Measurements from ENCODE around the gene TRIM5. TPM values are rescaled to one million over a fixed set of nuclear protein-coding genes. Genes with fewer than 3 reads are reported as not detected.

Gene TRIM5
- total RNA-seq, 1 donor from 2014 or later: 3.9 TPM

- peak; percentile 9 for DNase-seq
Observed at GRCh38 chr11:5624489-5625279, 60.2 kb downstream of the TRIM5 start, which contains the start of gene TRIM34. TRIM34 (plus strand) TSS chr11:5625001; CDS start chr11:5632332, 7,331 bp downstream.

GRCh38 chr11:5622802-5623201, 62.1 kb downstream of the TRIM5 start:
- no peak for DNase-seq

DNA sequence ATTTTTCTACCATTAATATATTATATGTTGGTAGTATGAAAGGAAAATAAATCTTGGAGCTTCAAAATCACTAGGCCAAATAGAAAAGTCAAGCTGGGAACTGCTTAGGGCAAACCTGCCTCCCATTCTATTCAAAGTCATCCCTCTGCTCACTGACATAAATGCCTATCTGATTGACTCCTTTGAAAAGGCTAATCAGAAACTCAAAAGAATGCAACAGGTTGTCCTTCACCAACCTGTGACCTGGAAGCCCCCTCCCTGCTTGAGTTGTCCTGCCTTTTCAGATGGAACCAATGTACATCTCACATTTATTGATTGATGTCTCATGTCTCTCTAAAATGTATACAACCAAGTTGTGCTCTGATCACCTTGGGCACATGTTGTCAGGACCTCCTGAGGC, 63.3 kb downstream of the TRIM5 start:
- DNase-seq: no peak

DNA sequence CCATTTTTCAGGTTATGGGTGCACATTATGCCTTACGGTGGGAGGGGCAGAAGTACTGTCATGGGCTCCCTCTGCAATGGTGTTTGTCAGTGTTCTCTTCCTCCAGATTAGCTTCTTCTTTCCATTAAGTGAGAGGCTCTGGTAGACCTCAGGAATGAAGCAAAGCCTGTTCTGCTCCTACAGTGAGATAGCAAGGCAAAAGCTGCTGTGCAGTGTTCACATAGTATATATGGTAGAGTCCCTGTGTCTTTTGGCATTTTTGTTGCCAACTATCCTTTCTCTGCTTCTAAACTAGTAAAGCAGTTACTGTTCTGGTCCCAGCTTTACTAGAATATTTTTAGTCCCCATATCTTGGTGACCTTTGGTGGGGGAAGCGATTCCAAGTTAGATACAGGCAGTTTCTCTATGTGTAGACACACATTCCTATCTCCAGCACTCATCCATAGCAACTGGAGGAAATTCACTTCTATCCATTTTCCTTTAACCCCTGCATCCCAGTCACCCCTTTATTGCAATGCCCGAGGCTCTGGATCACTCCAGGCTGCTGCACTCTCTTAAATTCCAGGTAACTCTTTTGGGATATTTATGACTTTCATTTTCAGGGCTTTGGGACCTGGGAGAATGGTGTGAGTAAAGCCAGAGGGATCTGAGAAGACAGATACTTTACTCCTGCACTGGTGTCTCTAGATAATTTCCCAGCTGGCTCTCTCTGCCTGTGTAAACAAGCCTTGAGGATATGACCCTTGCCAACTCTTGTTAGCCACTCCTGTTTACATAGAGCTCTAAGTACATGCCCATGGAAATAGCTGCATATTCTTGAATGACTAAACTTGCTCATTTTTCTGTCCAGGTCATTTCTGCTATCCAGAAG, 64.0 kb downstream of the TRIM5 start:
- no peak for DNase-seq

- DNase-seq: no peak
Observed at GRCh38 chr11:5618807-5619206, 66.1 kb downstream of the TRIM5 start.

Other genes with a start within 250 kb of the TRIM5 start
- gene OR51I1, start 243.6 kb downstream of the TRIM5 start, total RNA-seq: not detected
- gene OR51I2, start 235.8 kb downstream of the TRIM5 start, total RNA-seq: not detected
- not detected for gene OR52D1, start 196.4 kb downstream of the TRIM5 start, total RNA-seq
- gene UBQLN3, start 175.1 kb downstream of the TRIM5 start, total RNA-seq: not detected
- not detected for gene UBQLNL, start 168.4 kb downstream of the TRIM5 start, total RNA-seq
- 0.47 TPM for gene OR52H1, start 136.5 kb downstream of the TRIM5 start, total RNA-seq
- not detected for gene OR52B6, start 104.2 kb downstream of the TRIM5 start, total RNA-seq
- gene TRIM6, start 88.4 kb downstream of the TRIM5 start, total RNA-seq: 0.62 TPM
- gene TRIM34, start 60.1 kb downstream of the TRIM5 start, total RNA-seq: 2.8 TPM
- gene TRIM22, start 4.7 kb upstream of the TRIM5 start, total RNA-seq: 11.2 TPM
- not detected for gene OR56B1, start 51.4 kb upstream of the TRIM5 start, total RNA-seq
- gene OR52N4, start 69.2 kb upstream of the TRIM5 start, total RNA-seq: not detected
- gene OR52N5, start 98.3 kb upstream of the TRIM5 start, total RNA-seq: not detected
- not detected for gene OR52N1, start 106.2 kb upstream of the TRIM5 start, total RNA-seq
- not detected for gene OR52N2, start 123.8 kb upstream of the TRIM5 start, total RNA-seq
- gene OR52E6, start 156.8 kb upstream of the TRIM5 start, total RNA-seq: not detected
- gene OR52E8, start 172.6 kb upstream of the TRIM5 start, total RNA-seq: not detected
- gene OR52E4, start 195.6 kb upstream of the TRIM5 start, total RNA-seq: not detected
- not detected for gene OR52E5, start 208.1 kb upstream of the TRIM5 start, total RNA-seq